ENCODE data around the gene CRYGN.

The CRYGN gene, protein sequence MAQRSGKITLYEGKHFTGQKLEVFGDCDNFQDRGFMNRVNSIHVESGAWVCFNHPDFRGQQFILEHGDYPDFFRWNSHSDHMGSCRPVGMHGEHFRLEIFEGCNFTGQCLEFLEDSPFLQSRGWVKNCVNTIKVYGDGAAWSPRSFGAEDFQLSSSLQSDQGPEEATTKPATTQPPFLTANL

GRCh38 chr7:151439855-151440798 lies at the start of gene CRYGN:
Gene CRYGN (minus strand): TSS chr7:151440141. CDS start chr7:151439917, 224 bp downstream.
- DNase-seq (ENCODE audit: low read depth) = no peak

- DNase-seq (ENCODE audit: low read depth) = no peak
These were observed 49.6 kb upstream of the CRYGN start for GRCh38 chr7:151489498-151489897.

GRCh38 chr7:151488096-151488495 lies 48.2 kb upstream of the CRYGN start:
- no peak for DNase-seq (ENCODE audit: low read depth)

DNA sequence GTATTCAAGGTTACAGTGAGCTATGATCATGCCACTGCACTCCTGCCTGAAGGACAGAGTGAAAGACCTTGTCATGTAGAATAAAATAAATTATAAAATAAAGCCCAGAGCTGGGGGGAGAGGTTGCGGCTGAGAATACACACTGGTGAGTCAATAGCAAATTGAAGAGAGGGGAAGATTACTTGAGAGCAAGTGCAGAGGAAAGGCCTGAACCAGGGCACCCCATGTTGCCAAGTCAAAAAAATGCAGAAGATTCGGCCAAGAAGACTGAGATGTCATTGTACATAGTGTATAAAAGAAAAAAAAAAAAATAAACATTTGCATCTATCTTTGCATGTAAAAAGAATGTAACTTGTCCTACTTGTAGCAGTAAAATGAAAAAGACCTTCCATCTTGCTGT lies 47.3 kb upstream of the CRYGN start:
- DNase-seq (ENCODE audit: low read depth) = no peak

- DNase-seq (ENCODE audit: low read depth) = no peak
These were observed 46.1 kb upstream of the CRYGN start for GRCh38 chr7:151486074-151486473.

DNA sequence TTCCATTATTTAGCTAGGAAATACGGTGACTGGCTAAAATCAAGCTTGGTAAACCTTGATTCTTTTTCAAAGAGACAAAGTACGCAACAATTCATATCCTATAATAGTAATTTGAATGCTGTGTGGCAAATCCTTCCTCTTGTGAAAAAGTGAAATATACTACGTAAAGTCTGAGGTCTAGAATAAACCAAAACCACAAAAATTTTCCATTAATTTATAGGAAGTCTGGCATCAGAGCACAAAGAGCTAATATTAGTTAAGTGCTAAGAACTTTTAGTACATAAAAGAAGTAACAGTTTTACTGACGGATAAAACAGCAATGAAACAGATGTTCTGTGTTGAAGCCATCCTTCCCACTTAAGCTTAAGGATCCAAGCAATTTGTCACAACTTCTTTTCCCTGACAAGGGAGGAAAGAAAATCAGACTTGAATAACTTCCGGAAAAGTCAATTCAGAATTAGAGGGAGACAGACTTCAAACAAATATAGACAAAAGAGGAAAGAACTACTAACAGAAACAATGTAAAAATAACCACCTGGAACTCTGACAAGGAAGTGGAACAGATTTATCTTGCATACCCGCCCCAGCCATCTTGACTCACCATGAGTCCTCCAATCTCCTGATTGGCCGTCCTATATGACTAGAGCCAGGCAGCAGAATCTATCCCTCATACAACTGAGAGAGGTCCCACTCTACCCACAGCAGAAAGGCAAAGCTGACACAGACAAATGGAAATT lies 45.2 kb upstream of the CRYGN start:
- no peak for DNase-seq (ENCODE audit: low read depth)

DNA sequence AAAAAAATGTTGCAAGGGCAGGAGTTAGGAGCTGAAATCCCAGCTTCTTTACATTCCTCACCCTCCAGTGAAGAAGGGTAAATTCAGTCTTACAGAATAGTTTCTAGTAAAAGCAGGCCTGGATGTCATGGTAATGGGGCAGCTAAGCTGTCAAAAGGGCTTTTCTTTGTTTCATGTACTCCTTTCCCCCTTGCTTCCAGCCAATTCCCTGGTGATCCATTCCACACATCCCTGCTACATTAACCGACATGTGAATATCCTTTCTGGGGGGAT lies 43.7 kb upstream of the CRYGN start:
- DNase-seq (ENCODE audit: low read depth) = no peak

DNA sequence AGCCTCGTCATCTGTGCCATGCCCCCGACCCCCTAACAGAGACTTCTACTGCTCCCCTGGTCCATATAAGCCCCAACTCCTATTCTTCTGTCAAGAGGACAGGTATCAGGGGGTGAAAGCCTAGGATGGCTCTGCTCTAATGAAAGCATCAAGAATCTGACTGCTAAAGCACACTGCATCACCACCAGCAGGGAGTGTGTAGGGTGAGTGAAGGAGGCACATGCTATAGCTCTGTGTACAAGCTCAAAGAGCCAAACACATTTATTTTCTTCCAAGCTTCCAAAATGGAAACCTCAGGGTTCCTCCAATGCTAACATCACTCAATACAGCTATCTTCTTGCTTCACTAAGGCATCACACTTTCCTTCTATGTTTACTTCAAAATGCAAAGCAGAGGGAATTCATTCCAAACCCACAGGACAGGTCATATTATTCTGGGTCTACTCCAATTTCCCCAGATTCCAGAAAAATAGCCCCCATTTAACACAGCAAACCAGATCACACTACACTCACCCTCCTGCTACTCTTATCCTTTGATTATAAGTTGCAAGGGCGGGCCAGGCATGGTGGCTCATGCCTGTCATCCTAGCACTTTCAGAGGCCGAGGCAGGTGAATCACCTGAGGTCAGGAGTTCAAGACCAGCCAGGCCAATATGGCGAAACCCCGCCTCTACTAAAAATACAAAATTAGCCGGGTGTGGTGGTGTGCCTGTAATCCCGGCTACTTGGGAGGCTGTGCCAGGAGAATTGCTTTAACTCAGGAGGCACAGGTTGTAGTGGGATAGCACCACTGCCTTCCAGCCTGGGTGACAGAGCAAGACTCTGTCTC lies 43.2 kb upstream of the CRYGN start:
- DNase-seq (ENCODE audit: low read depth) = no peak

- no peak for DNase-seq (ENCODE audit: low read depth)
These were observed 41.9 kb upstream of the CRYGN start for GRCh38 chr7:151481650-151482505.

GRCh38 chr7:151477867-151478266 lies 37.9 kb upstream of the CRYGN start:
- DNase-seq (ENCODE audit: low read depth) = no peak

DNA sequence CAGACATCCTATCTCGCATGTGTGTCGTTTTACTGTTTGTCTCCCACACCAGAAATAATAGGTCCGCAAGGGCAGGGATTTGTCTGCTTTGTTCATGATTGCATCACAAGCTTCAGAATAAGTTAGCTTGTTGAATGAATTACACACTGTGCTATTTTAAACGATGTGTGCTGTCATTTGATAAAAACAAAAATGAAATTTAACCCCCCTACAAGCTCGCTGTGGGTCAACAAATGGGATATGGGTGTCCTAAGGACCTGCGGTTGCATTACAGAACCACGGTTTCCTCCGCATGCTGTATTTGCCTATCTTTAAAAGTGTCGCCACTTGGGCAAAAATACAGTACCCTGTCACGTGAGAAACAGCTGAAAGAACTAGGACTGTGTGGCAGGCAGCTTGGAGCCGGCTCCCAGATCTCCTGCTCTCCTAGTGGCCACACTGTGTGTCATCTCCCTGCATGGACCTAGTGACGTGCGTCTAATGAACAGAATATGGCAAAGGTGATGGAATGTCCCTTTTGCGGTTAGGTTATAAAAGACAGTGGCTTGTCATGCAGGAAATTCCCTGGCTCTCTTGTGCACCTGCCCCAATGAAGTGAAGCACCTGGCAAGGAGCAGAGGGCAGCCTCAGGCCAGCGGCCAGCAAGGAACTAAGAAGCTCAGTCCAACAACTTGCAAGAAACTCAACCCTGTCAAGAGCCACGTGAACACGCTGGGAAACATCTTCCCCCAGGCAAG lies 32.9 kb upstream of the CRYGN start:
- no peak for DNase-seq (ENCODE audit: low read depth)

DNA sequence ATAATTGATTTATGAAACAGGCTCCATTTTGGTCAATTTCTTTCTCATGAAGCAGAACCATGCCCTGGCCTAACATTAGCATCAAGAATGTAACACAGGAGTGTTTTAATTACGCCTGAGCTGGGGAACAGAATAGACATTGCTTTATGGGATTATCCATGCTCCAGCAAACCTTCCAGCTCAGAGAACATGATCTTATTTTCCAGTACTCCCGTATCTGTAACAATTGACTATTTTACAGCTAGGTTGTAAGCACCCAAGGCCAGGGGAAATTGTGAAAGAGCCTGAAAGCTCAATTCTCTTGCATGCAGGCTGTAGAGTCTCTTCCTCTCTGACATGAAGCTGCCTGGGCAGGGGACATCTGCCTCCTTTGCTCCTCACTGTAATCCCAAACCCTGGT lies 30.8 kb upstream of the CRYGN start:
- no peak for DNase-seq (ENCODE audit: low read depth)

DNA sequence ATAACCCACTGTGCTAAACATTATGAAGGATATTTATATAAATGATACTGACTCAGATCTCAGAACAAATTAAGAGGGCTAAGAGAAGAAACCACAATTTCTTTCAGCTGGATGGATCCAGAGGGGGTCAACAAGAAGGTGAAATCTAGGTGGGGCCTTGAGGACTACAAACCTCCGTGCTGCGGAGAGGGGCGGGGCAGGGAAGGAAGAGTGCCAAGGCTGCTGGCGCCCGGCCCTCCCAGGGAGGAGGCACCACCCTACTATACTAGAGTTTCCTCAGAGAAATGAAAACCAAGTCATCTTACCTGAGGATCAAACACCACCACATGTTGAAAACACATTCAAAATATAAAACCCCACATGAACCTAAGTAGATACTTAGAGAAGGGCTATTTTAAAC lies 29.3 kb upstream of the CRYGN start:
- no peak for DNase-seq (ENCODE audit: low read depth)

DNA sequence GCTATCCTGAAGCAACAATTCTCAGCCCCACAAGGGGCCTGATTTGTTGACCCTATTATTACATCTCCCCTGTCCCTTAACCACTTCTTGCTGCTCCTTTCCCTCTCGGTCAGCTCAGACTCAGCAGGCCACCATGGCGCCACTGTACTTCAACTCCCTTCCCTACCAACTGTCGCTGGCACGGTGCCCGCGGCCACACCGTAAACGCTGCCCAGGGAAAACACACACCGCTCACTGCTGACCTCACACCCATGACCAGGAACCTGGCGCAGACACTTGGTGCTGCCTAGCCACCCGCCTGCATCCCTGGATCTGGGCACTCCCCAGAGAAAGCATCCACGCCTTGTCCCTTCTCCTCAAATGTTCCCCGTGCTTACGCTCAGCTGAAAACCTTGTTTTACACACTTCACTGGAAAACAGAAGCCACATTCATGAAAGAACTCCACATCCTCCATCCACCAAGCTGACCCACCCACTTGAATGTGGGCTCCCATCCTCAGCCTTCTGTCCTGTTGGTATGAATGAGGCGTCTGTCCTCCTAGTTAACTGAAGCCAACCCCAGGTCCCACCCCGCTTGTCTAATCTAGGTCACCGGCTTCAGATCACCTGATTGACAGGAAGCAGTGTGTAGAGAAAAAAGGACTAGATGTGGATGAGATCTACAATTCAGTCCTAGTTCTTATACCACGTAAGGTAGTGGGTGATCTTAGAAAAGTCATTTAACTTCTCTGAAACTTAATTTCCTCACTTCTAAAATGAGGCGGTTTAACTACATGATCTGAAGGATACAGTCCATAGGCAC lies 28.5 kb upstream of the CRYGN start:
- no peak for DNase-seq (ENCODE audit: low read depth)

GRCh38 chr7:151465169-151465568 lies 25.2 kb upstream of the CRYGN start:
- DNase-seq (ENCODE audit: low read depth) = no peak

DNA sequence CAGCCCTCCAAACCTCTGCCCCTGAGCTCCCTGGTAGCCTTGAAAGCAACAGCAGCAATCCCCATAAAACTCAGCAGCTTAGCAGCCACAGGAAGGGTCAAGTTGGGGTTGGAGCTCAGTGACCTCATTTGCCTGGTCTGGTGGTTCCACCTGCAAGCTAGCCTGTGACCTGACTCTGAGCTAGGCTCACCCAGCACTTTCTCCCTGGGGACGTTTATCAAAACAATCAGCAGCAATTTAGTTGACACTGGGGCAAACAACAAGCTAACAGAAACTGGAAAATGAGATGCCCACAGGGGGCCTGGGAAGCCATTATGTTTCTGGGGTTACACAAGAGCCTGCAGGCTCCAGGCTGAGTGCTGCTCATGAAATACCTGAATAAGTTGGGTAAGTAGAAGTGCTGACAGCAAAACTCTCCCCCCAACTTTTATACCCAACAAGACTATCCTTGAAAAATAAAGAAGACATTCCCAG lies 22.4 kb upstream of the CRYGN start:
- DNase-seq (ENCODE audit: low read depth) = no peak

DNA sequence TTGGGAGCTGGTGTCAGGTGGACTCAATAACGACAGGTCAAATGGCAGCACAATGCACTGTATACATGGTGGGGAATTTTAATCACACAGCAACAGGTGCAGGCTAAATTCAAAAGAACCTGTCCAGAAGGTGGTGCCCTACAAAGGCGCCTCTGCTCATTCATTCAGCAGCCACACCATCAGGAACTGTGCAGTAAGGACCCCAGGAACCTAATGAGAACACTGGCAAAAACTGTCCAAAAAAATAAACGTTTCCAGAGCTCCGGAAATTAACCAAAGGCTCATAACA lies 21.9 kb upstream of the CRYGN start:
- no peak for DNase-seq (ENCODE audit: low read depth)

GRCh38 chr7:151461096-151461941 lies 21.4 kb upstream of the CRYGN start:
- no peak for DNase-seq (ENCODE audit: low read depth)

DNA sequence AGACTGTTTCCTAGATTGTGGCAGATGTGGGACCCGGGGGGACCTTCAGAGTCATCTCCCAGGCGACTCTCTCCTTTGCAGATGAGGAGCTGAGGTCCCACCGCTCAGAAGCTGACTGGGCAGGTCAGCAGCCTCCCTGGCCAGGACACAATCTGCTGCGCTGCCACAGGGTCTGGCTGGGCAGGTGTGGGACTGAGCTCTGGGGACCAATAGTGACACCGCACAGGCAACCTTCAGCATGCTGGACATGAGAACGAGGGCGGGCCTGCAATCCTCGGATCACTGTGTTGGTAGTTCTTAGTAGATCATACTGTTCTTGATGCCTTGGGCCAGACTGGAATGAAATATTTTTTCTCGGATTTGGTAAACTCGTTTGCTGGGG lies 20.5 kb upstream of the CRYGN start:
- no peak for DNase-seq (ENCODE audit: low read depth)

Measured in stimulated activated CD8-positive, alpha-beta memory T cell treated with anti-CD3 and anti-CD28 coated beads, Interleukin-4, amount 100 ng/mL, for 24 hours (primary cell).